Progenitor cell of endocrine pancreas (in vitro differentiated cells): Measurements from ENCODE around the gene PLA2G4F. TPM values are rescaled to one million over a fixed set of nuclear protein-coding genes. Genes with fewer than 3 reads are reported as not detected.

Source experiments
- DNase-seq: peaks from one replicate; pipeline ENCODE4 v3.0.0; 2021; ENCODE audit warnings: low spot score; ENCODE audit not compliant: unreplicated experiment
- H3K27ac Mint-ChIP-seq: 2 replicates; pipeline ENCODE4 v1.8.0; 2021; ENCODE audit warnings: mild to moderate bottlenecking, moderate library complexity, mixed read lengths
- H3K27me3 Mint-ChIP-seq: 2 replicates; pipeline ENCODE4 v1.8.0; 2021; ENCODE audit warnings: mixed read lengths
- H3K36me3 Mint-ChIP-seq: 2 replicates; pipeline ENCODE4 v1.8.0; 2022; ENCODE audit warnings: mixed read lengths; ENCODE audit not compliant: insufficient read depth
- H3K4me1 Mint-ChIP-seq: 2 replicates; pipeline ENCODE4 v1.8.0; 2021; ENCODE audit warnings: low read depth, mixed read lengths
- H3K4me3 Mint-ChIP-seq: 2 replicates; pipeline ENCODE4 v1.8.0; 2021; ENCODE audit warnings: low read depth, mild to moderate bottlenecking, moderate library complexity, mixed read lengths
- H3K9me3 Mint-ChIP-seq: 2 replicates; pipeline ENCODE4 v1.8.0; 2021; ENCODE audit warnings: low read depth, mixed read lengths
- CTCF ChIP-seq: fragments of 200-600 bp; sonication (generic); IDR thresholded peaks from one replicate; pipeline ENCODE4 v1.5.0; 2021; ENCODE audit warnings: antibody characterized with exemption, mild to moderate bottlenecking; ENCODE audit not compliant: unreplicated experiment
- microRNA-seq: library from miRNA; unstranded; fragments of <30 nt; microRNA quantifications from one replicate; pipeline ENCODE4 v1.1.0, GENCODE V29; 2020; ENCODE audit warnings: borderline number of aligned reads; ENCODE audit not compliant: unreplicated experiment
- total RNA-seq: library from RNA; stranded (reverse); gene quantifications from 2 replicates; pipeline ENCODE4 v1.2.1, GENCODE V29; 2021

The PLA2G4F gene
- total RNA-seq, 1 donor from 2014 or later: 0.60 TPM

GRCh38 chr15:42090370-42090769 is 66.1 kb downstream of the PLA2G4F start:
- no peak for TF ChIP-seq CTCF
- no peaks in the 10 kb centered on the region for H3K9me3 Mint-ChIP-seq
- no peak overlapping the region for H3K27ac Mint-ChIP-seq
- no peak overlapping the region for H3K4me3 Mint-ChIP-seq
- H3K27me3 Mint-ChIP-seq: peaks cover 19% of the 10 kb centered on the region
- DNase-seq: no peak
- peaks cover 3% of the 10 kb centered on the region for H3K4me1 Mint-ChIP-seq
- no peaks in the 10 kb centered on the region for H3K36me3 Mint-ChIP-seq

DNA sequence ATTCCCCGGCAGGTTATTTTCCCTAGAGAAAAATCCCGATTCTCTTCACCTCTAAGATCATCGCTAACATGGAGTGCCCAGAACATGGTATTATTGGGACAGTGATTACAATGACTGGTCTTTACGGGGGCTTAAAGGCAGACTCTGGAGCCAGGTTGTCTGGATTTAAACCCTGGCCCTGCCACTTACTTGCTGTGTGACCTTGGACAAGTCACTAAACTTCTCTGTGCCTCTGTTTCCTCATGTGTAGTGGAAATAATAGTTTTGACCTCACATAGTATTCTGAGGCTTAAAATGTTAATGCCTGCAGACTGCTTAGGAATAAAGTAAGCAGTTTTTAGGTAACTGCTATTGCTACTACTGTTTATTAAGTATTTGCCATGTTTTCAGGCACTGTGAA is 66.5 kb downstream of the PLA2G4F start:
- H3K27me3 Mint-ChIP-seq: peaks cover 21% of the 10 kb centered on the region
- H3K27ac Mint-ChIP-seq: no peak overlapping the region
- H3K4me1 Mint-ChIP-seq: peaks cover 3% of the 10 kb centered on the region
- DNase-seq: no peak
- H3K9me3 Mint-ChIP-seq: no peaks in the 10 kb centered on the region
- no peaks in the 10 kb centered on the region for H3K36me3 Mint-ChIP-seq
- no peak for TF ChIP-seq CTCF
- no peak overlapping the region for H3K4me3 Mint-ChIP-seq

Small RNAs within 50 kb of the gene (microRNA-seq; reads per million reads assigned to microRNA genes)
- gene MIR627: 77.0 reads per million, percentile 52 among the genes with 10 or more reads in this experiment

Other genes starting within 250 kb of the PLA2G4F start
- 17.2 and 18.4 TPM in 2 replicates for gene EHD4, start 184.1 kb downstream of the PLA2G4F start, total RNA-seq
- gene PLA2G4E, start 135.6 kb downstream of the PLA2G4F start, total RNA-seq: 0.09 TPM in 1 of 2 replicates, not detected in the other
- not detected in 2 replicates for gene PLA2G4D, start 62.1 kb downstream of the PLA2G4F start, total RNA-seq
- 85.4 and 88.9 TPM in 2 replicates for gene VPS39, start 51.7 kb upstream of the PLA2G4F start, total RNA-seq
- gene GANC, start 116.6 kb upstream of the PLA2G4F start, total RNA-seq: 19.5 and 20.6 TPM in 2 replicates
- 44.2 and 48.5 TPM in 2 replicates for gene TMEM87A, start 116.8 kb upstream of the PLA2G4F start, total RNA-seq
- gene CAPN3, start 202.9 kb upstream of the PLA2G4F start, total RNA-seq: 2.9 and 3.7 TPM in 2 replicates